Measurements from ENCODE around the gene CAMK1G. TPM values are rescaled to one million over a fixed set of nuclear protein-coding genes. Genes with fewer than 3 reads are reported as not detected.

The CAMK1G gene
- polyA plus RNA-seq, 1 donor (not counting 4 experiments of a cell fraction or from before 2014, with no cell fraction given): not detected

DNA sequence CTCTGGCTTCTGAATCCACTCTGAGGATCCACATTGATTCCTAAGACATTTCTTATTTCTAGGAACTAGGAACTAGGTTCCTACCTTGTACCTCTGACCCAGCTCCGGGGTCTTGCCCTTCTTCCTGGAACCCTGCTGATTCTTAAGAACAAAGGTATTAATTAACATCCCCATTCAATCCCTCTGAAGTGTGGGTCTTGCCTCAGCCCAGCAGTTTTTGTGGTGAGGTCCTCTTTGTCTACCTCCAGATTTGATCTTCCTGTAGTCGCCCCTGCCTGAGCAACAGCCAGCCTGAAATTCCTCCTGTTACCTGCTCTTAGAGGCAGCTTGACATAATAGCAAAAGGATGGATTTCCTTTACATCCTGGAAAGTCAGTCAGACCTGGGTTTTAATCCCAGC is 46.7 kb upstream of the CAMK1G start:
- H3K9me1 ChIP-seq (ENCODE audit: control insufficient read depth, extremely low read depth, insufficient read depth, low read length): no peaks in the 10 kb centered on the region
- no peaks in the 10 kb centered on the region for H3K9me3 ChIP-seq (ENCODE audit: control insufficient read depth, low read depth, low read length)
- H3K79me2 ChIP-seq (ENCODE audit: control insufficient read depth, insufficient read depth, low read length): no peaks in the 10 kb centered on the region
- no peak overlapping the region for H3K9ac ChIP-seq (ENCODE audit: control insufficient read depth, extremely low read depth, insufficient read depth, low read length)
- no peaks in the 10 kb centered on the region for H3K27me3 ChIP-seq (ENCODE audit: control insufficient read depth, extremely low read depth, insufficient read depth, low read length)
- FAIRE-seq: no peak
- DNase-seq (ENCODE audit: low read depth, low spot score): no peak
- no peak for TF ChIP-seq EZH2 (IDR thresholded peaks at IDR 0.05; ENCODE audit: low read length)
- TF ChIP-seq, protein P1, sequence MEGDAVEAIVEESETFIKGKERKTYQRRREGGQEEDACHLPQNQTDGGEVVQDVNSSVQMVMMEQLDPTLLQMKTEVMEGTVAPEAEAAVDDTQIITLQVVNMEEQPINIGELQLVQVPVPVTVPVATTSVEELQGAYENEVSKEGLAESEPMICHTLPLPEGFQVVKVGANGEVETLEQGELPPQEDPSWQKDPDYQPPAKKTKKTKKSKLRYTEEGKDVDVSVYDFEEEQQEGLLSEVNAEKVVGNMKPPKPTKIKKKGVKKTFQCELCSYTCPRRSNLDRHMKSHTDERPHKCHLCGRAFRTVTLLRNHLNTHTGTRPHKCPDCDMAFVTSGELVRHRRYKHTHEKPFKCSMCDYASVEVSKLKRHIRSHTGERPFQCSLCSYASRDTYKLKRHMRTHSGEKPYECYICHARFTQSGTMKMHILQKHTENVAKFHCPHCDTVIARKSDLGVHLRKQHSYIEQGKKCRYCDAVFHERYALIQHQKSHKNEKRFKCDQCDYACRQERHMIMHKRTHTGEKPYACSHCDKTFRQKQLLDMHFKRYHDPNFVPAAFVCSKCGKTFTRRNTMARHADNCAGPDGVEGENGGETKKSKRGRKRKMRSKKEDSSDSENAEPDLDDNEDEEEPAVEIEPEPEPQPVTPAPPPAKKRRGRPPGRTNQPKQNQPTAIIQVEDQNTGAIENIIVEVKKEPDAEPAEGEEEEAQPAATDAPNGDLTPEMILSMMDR (optimal IDR thresholded peaks at IDR 0.05 in 1 of 3, IDR thresholded peaks at IDR 0.05 in 1 of 3, conservative IDR thresholded peaks at IDR 0.05 in 1 of 3; ENCODE audit: extremely low read depth in 1 of 3, insufficient read depth in 2 of 3, low read length in 3 of 3): no peak
- H3K4me3 ChIP-seq (ENCODE audit: control insufficient read depth in 2 of 3, extremely low read depth in 1 of 3, insufficient read depth in 2 of 3, low read depth in 1 of 3, low read length in 3 of 3): no peak overlapping the region
- no peak overlapping the region for H3K4me2 ChIP-seq (ENCODE audit: control insufficient read depth, extremely low read depth, insufficient read depth, low read depth, low read length)
- no peaks in the 10 kb centered on the region for H4K20me1 ChIP-seq (ENCODE audit: control insufficient read depth, extremely low read depth, insufficient read depth, low read length)
- peaks cover 3 to 20% of the 10 kb centered on the region in 2 experiments for H3K36me3 ChIP-seq (ENCODE audit: control insufficient read depth in 2 of 2, extremely low read depth in 1 of 2, insufficient read depth in 2 of 2, low read length in 2 of 2)
- dilution Hi-C loops (cut with MboI; ENCODE audit: extremely low pct_ligation_motif_present, low sequenced_read_pairs): no loop called here
- H2AFZ ChIP-seq (ENCODE audit: control insufficient read depth, low read length): no peak overlapping the region
- H3K4me1 ChIP-seq (ENCODE audit: control insufficient read depth, extremely low read depth, insufficient read depth, low read length): peaks cover 7% of the 10 kb centered on the region
- H3K27ac ChIP-seq (ENCODE audit: control insufficient read depth, insufficient read depth, low read length): no peak overlapping the region

DNA sequence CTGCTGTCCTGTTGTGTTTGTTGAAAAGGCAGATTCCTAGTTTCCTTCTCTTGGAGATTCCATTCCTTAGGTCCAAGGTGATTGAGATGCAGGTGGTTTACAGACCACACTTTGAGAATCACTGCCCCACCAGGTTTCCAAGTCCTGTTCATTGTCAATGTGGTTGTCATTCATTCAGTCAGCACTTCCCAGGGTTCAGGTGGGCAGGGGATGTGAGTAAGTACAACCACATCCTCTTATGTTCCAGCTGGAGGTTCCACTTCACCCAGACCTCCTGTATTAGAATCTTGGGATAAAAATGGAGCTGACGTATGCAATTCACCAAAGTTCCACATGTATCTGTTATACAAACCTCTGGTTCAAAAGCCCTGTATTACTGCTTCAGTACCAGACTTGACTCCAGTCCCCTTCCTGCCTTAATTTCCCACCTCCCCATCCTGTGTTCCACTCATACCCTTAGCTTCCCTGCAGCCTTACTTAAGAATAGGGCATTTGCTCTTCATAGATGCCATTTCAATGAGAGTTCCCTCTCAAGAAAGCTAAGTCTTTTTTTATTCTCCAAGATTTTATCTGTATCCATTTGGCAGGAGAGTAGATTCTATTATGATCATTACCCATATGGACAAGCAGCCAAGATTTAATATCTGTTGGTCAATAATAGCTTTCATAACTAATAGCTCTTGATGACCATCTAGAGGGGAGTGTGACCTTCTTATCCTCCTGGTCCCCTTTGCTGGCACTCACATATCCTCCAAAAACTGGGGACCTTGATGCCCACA is 46.0 kb upstream of the CAMK1G start:
- no peak overlapping the region for H2AFZ ChIP-seq (ENCODE audit: control insufficient read depth, low read length)
- dilution Hi-C loops (cut with MboI; ENCODE audit: extremely low pct_ligation_motif_present, low sequenced_read_pairs): no loop called here
- no peaks in the 10 kb centered on the region for H3K27me3 ChIP-seq (ENCODE audit: control insufficient read depth, extremely low read depth, insufficient read depth, low read length)
- no peaks in the 10 kb centered on the region for H3K9me1 ChIP-seq (ENCODE audit: control insufficient read depth, extremely low read depth, insufficient read depth, low read length)
- H3K36me3 ChIP-seq (ENCODE audit: control insufficient read depth in 2 of 2, extremely low read depth in 1 of 2, insufficient read depth in 2 of 2, low read length in 2 of 2): peaks cover 3 to 20% of the 10 kb centered on the region in 2 experiments
- FAIRE-seq (peak; percentile 81), DNase-seq (ENCODE audit: low read depth, low spot score) (no peak)
- H3K4me2 ChIP-seq (ENCODE audit: control insufficient read depth, extremely low read depth, insufficient read depth, low read depth, low read length): no peak overlapping the region
- H3K9me3 ChIP-seq (ENCODE audit: control insufficient read depth, low read depth, low read length): no peaks in the 10 kb centered on the region
- H3K4me1 ChIP-seq (ENCODE audit: control insufficient read depth, extremely low read depth, insufficient read depth, low read length): peaks cover 14% of the 10 kb centered on the region
- H3K9ac ChIP-seq (ENCODE audit: control insufficient read depth, extremely low read depth, insufficient read depth, low read length): no peak overlapping the region
- no peaks in the 10 kb centered on the region for H3K79me2 ChIP-seq (ENCODE audit: control insufficient read depth, insufficient read depth, low read length)
- H3K27ac ChIP-seq (ENCODE audit: control insufficient read depth, insufficient read depth, low read length): no peak overlapping the region
- TF ChIP-seq, protein P1 (optimal IDR thresholded peaks at IDR 0.05 in 1 of 3, IDR thresholded peaks at IDR 0.05 in 1 of 3, conservative IDR thresholded peaks at IDR 0.05 in 1 of 3; ENCODE audit: extremely low read depth in 1 of 3, insufficient read depth in 2 of 3, low read length in 3 of 3): no peak
- TF ChIP-seq EZH2 (IDR thresholded peaks at IDR 0.05; ENCODE audit: low read length): no peak
- H4K20me1 ChIP-seq (ENCODE audit: control insufficient read depth, extremely low read depth, insufficient read depth, low read length): no peaks in the 10 kb centered on the region
- no peak overlapping the region for H3K4me3 ChIP-seq (ENCODE audit: control insufficient read depth in 2 of 3, extremely low read depth in 1 of 3, insufficient read depth in 2 of 3, low read depth in 1 of 3, low read length in 3 of 3)
